Right lobe of liver (tissue), 6 donors: ENCODE measurements around the gene GMDS. TPM values are rescaled to one million over a fixed set of nuclear protein-coding genes. Genes with fewer than 3 reads are reported as not detected.

Source experiments
- ATAC-seq, 4 donors: fragments of 200-7000 bp; cut with Tn5 transposase; one replicate each; pipeline ENCODE4 v1.9.1; 2020; ENCODE audit warnings: mild to moderate bottlenecking in 4 of 4, moderate library complexity in 4 of 4
- DNase-seq, 3 donors: peaks; one replicate each; pipeline ENCODE4 v3.0.0-alpha.2; 2020
- H3K27ac ChIP-seq, 3 donors: fragments of 200-600 bp; one replicate each; pipeline ENCODE4 v1.8.0; 2022
- H3K27me3 ChIP-seq, 2 donors: fragments of 200-600 bp; one replicate each; pipeline ENCODE4 v1.8.0; 2022
- H3K36me3 ChIP-seq, 4 donors: fragments of 200-600 bp; sonication (generic) in 1 of 4; one replicate each; pipeline versions ENCODE4 v1.5.1 to v1.8.0; 2017 to 2022; ENCODE audit warnings: control low read depth in 1 of 4
- H3K4me1 ChIP-seq, 4 donors: fragments of 200-600 bp; sonication (generic) in 1 of 4; one replicate each; pipeline versions ENCODE4 v1.5.1 to v1.8.0; 2017 to 2022; ENCODE audit warnings: control low read depth in 1 of 4
- H3K4me3 ChIP-seq, 3 donors: fragments of 200-600 bp; one replicate each; pipeline ENCODE4 v1.8.0; 2022
- H3K9me3 ChIP-seq, 4 donors: fragments of 200-600 bp; sonication (generic) in 1 of 4; one replicate each; pipeline versions ENCODE4 v1.5.1 to v1.8.0; 2017 to 2022; ENCODE audit warnings: control low read depth in 1 of 4
- POLR2A ChIP-seq: fragments of 450-650 bp; IDR thresholded peaks from one replicate; pipeline ENCODE4 v1.6.1; 2017; ENCODE audit warnings: antibody characterized with exemption, mild to moderate bottlenecking
- WGBS: methylation state at CpG from one replicate; pipeline ENCODE4 v1.1.6; 2018; ENCODE audit warnings: low coverage, low lambda C conversion rate; ENCODE audit not compliant: insufficient coverage; ENCODE audit errors: missing lambda C conversion rate; 5-methylcytosine and 5-hydroxymethylcytosine counted together
- intact Hi-C, 2 donors: fragments of 100-400 bp; cut with DNase I; formaldehyde crosslinking; loops; one replicate each; pipeline versions ENCODE4 v1.11.2 to v1.14.1; 2022
- total RNA-seq, 6 experiments: library from RNA; depleted of rRNA in 2 of 6; stranded (reverse); fragments of >200 nt in 2 of 6; fragmentation: NEBNext Ultra II Directional in 3 of 6; extraction: Animal tissue kit (Norgen Biotek cat#: 25700) in 3 of 6; gene quantifications; one replicate each; pipeline versions ENCODE4 v1.1.0 to v1.2.4, GENCODE V29; 2016 to 2023
- TF ChIP-seq, protein P1 (sequence below), 4 donors: fragments of 200-600 bp in 3 of 4; fragments of 450-650 bp in 1 of 4; IDR thresholded peaks; one replicate each; pipeline versions ENCODE4 v1.5.1 to v1.8.0; 2016 to 2022; ENCODE audit warnings: antibody characterized with exemption in 4 of 4, mild to moderate bottlenecking in 2 of 4
- donor health status: DM: no; HTN: yes; CAD: no.
- donor health status: DM: no; HTN: no; CAD: no.
- donor health status: DM: no; HTN: no; CAD: no.
- donor health status: DM: no; HTN: yes; CAD: no.
- donor health status: DM: no; HTN: yes; CAD: no.

The GMDS gene
- total RNA-seq, 6 experiments from 2014 or later = 15.9 to 34.4 (median 23.4) TPM

DNA sequence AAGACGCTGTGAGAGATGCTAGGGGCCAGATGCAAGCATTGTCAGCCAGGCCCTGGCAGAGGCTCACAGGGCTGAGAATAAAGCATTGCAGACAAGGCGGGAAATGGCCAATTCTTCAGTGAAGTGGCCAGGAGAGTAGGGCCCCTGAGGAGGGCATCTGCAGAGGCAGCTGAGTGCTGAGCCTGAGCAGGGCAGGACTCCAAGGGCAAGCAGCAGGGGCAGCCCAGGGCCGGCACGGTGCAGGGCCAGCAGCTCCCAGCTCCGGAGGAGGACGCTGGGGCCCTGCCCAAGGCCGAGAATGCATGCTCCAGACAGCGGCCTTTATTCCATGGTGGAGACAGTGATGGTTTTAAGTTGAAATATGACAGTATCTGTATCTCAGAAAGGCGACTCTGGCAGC, 330.2 kb downstream of the GMDS start:
- H3K4me1 ChIP-seq = no peaks in the 10 kb centered on the region
- no peak for DNase-seq
- H3K4me3 ChIP-seq = no peak overlapping the region
- ATAC-seq = peak in 1 of 4 donors; percentile 21
- TF ChIP-seq, protein P1, sequence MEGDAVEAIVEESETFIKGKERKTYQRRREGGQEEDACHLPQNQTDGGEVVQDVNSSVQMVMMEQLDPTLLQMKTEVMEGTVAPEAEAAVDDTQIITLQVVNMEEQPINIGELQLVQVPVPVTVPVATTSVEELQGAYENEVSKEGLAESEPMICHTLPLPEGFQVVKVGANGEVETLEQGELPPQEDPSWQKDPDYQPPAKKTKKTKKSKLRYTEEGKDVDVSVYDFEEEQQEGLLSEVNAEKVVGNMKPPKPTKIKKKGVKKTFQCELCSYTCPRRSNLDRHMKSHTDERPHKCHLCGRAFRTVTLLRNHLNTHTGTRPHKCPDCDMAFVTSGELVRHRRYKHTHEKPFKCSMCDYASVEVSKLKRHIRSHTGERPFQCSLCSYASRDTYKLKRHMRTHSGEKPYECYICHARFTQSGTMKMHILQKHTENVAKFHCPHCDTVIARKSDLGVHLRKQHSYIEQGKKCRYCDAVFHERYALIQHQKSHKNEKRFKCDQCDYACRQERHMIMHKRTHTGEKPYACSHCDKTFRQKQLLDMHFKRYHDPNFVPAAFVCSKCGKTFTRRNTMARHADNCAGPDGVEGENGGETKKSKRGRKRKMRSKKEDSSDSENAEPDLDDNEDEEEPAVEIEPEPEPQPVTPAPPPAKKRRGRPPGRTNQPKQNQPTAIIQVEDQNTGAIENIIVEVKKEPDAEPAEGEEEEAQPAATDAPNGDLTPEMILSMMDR (IDR thresholded peaks at IDR 0.05) = no peak
- no peak for TF ChIP-seq POLR2A
- no peak overlapping the region for H3K27ac ChIP-seq
- H3K27me3 ChIP-seq = no peaks in the 10 kb centered on the region
- 100% methylated on average over 3 of the region's 9 CpGs for WGBS
- intact Hi-C loops = no loop called here
- no peaks in the 10 kb centered on the region for H3K36me3 ChIP-seq
- no peaks in the 10 kb centered on the region for H3K9me3 ChIP-seq

DNA sequence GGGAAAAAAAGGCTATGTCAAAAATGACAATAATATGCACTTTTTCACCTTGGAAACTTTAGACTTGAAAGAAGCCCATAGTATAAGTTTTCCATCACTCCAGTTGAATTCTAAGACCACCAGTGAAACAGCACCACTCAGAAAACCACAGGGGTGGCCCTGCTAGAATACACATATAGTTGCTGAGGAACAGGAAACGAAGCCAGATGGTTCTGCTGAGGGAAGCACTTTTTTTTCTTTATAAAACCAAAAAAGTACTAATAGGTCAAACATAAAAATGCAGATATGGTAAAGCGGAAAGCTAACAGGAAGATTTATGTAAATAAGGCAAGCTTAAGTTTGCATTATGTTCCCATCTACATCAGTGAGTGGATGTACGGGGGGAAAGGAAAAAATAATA, 331.8 kb downstream of the GMDS start:
- H3K4me1 ChIP-seq = no peaks in the 10 kb centered on the region
- H3K9me3 ChIP-seq = no peaks in the 10 kb centered on the region
- 62% methylated on average over 3 of the region's 3 CpGs for WGBS
- no peak for TF ChIP-seq POLR2A
- TF ChIP-seq, protein P1 (IDR thresholded peaks at IDR 0.05) = no peak
- no peak overlapping the region for H3K27ac ChIP-seq
- no peak for ATAC-seq
- no peaks in the 10 kb centered on the region for H3K27me3 ChIP-seq
- no peaks in the 10 kb centered on the region for H3K36me3 ChIP-seq
- DNase-seq = no peak
- intact Hi-C loops = no loop called here
- no peak overlapping the region for H3K4me3 ChIP-seq

GRCh38 chr6:1912731-1913130, 332.7 kb downstream of the GMDS start:
- Histone ChIP-seq H3K27ac (no peak overlapping the region), H3K36me3 (peaks cover 0 to 1% (median 0%) of the 10 kb centered on the region in 4 donors), H3K4me3 (no peak overlapping the region), H3K9me3 (no peaks in the 10 kb centered on the region), H3K4me1 (no peaks in the 10 kb centered on the region), H3K27me3 (no peaks in the 10 kb centered on the region)
- TF ChIP-seq, protein P1 (IDR thresholded peaks at IDR 0.05) = no peak
- TF ChIP-seq POLR2A = no peak
- intact Hi-C loops = no loop called here
- DNase-seq (no peak), ATAC-seq (no peak)
- WGBS = 100% methylated on average over 3 of the region's 3 CpGs

- H3K27ac ChIP-seq = no peak overlapping the region
- peaks cover 0 to 1% (median 0%) of the 10 kb centered on the region in 4 donors for H3K36me3 ChIP-seq
- WGBS = 40% methylated on average over 4 of the region's 4 CpGs
- no peaks in the 10 kb centered on the region for H3K4me1 ChIP-seq
- H3K27me3 ChIP-seq = no peaks in the 10 kb centered on the region
- TF ChIP-seq POLR2A = no peak
- TF ChIP-seq, protein P1 (IDR thresholded peaks at IDR 0.05) = no peak
- DNase-seq (no peak), ATAC-seq (no peak)
- intact Hi-C loops = no loop called here
- H3K9me3 ChIP-seq = no peaks in the 10 kb centered on the region
- no peak overlapping the region for H3K4me3 ChIP-seq
Measured at GRCh38 chr6:1911474-1911873, 333.9 kb downstream of the GMDS start.
